GM23248 (cell line): Measurements from ENCODE around the gene CCDC149. TPM values are rescaled to one million over a fixed set of nuclear protein-coding genes. Genes with fewer than 3 reads are reported as not detected.

Experiments used
- DNase-seq: peaks from one replicate; pipeline ENCODE4 v3.0.0-alpha.2; 2015
- H2AFZ ChIP-seq: fragments of 200-600 bp; sonication (generic); 2 replicates; pipeline ENCODE4 v1.6.1; 2016; ENCODE audit warnings: antibody characterized with exemption
- H3F3A ChIP-seq: fragments of 200-600 bp; sonication (generic); 2 replicates; pipeline ENCODE4 v1.6.1; 2016; ENCODE audit warnings: mild to moderate bottlenecking, antibody characterized with exemption, mixed run types; ENCODE audit not compliant: insufficient read depth
- H3K27ac ChIP-seq: fragments of 200-600 bp; sonication (generic); 2 replicates; pipeline ENCODE4 v1.5.1; 2016; ENCODE audit warnings: mild to moderate bottlenecking
- H3K27me3 ChIP-seq: fragments of 200-600 bp; sonication (generic); replicated peaks from 2 replicates; pipeline ENCODE4 v1.6.1; 2016; ENCODE audit warnings: mild to moderate bottlenecking; ENCODE audit not compliant: insufficient read depth
- H3K36me3 ChIP-seq: fragments of 200-600 bp; sonication (generic); 2 replicates; pipeline ENCODE4 v1.6.1; 2016; ENCODE audit warnings: low read depth, mild to moderate bottlenecking
- H3K4me1 ChIP-seq: fragments of 200-600 bp; sonication (generic); 2 replicates; pipeline ENCODE4 v1.6.1; 2016; ENCODE audit warnings: mild to moderate bottlenecking; ENCODE audit not compliant: insufficient read depth
- H3K4me2 ChIP-seq: fragments of 200-600 bp; sonication (generic); one replicate; pipeline ENCODE4 v1.6.1; 2016; ENCODE audit warnings: mild to moderate bottlenecking; ENCODE audit not compliant: unreplicated experiment
- H3K4me3 ChIP-seq: fragments of 200-600 bp; sonication (generic); 2 replicates; pipeline ENCODE4 v1.5.1; 2016; ENCODE audit warnings: mild to moderate bottlenecking
- H3K79me2 ChIP-seq: fragments of 200-600 bp; sonication (generic); 2 replicates; pipeline ENCODE4 v1.6.1; 2016; ENCODE audit warnings: mild to moderate bottlenecking; ENCODE audit not compliant: insufficient read depth
- H3K9ac ChIP-seq: fragments of 200-600 bp; sonication (generic); 2 replicates; pipeline ENCODE4 v1.6.1; 2016; ENCODE audit warnings: mild to moderate bottlenecking
- H3K9me2 ChIP-seq: fragments of 200-600 bp; sonication (generic); 2 replicates; pipeline ENCODE4 v1.6.1; 2016; ENCODE audit warnings: mixed run types, mild to moderate bottlenecking, moderate library complexity; ENCODE audit not compliant: insufficient read depth
- H3K9me3 ChIP-seq: fragments of 200-600 bp; sonication (generic); one replicate; pipeline ENCODE4 v1.6.1; 2017; ENCODE audit warnings: low read depth
- H4K20me1 ChIP-seq: fragments of 200-600 bp; sonication (generic); 2 replicates; pipeline ENCODE4 v1.6.0; 2016; ENCODE audit not compliant: insufficient read depth
- EZH2 ChIP-seq: fragments of 200-600 bp; sonication (generic); IDR thresholded peaks from 2 replicates; pipeline ENCODE4 v1.6.1; 2018; ENCODE audit warnings: antibody characterized with exemption, mild to moderate bottlenecking; ENCODE audit not compliant: insufficient read depth, poor library complexity, severe bottlenecking
- EZH2phosphoT487 ChIP-seq: fragments of 200-600 bp; sonication (generic); IDR thresholded peaks from 2 replicates; pipeline ENCODE4 v1.6.1; 2018; ENCODE audit warnings: antibody characterized with exemption, moderate library complexity, mild to moderate bottlenecking, low read depth; ENCODE audit not compliant: insufficient read depth
- WGBS, 2 experiments: methylation state at CpG; one replicate each; pipeline ENCODE4 v1.1.6; 2015 to 2017; ENCODE audit warnings: low lambda C conversion rate in 2 of 2, low coverage in 1 of 2; ENCODE audit errors: missing lambda C conversion rate in 2 of 2; 5-methylcytosine and 5-hydroxymethylcytosine counted together
- in situ Hi-C: fragments of 300-500 bp; cut with MboI; formaldehyde crosslinking; loops from 2 replicates; pipeline ENCODE4 v1.15.0; 2020
- polyA plus RNA-seq: library from polyadenylated mRNA; unstranded; fragments of >200 nt; fragmentation: Nextera tagmentation; extraction: Ambion mirVana; gene quantifications from 2 replicates; pipeline ENCODE4 v1.2.1, GENCODE V29; 2016
- total RNA-seq: library from RNA; depleted of rRNA; stranded (reverse); fragments of >200 nt; shearing (Covaris generic); gene quantifications from 2 replicates; pipeline ENCODE4 v1.2.3, GENCODE V29; 2014

Gene CCDC149
- total and polyA plus RNA-seq, 2 experiments from 2014 or later: 6.1 to 9.7 TPM

DNA sequence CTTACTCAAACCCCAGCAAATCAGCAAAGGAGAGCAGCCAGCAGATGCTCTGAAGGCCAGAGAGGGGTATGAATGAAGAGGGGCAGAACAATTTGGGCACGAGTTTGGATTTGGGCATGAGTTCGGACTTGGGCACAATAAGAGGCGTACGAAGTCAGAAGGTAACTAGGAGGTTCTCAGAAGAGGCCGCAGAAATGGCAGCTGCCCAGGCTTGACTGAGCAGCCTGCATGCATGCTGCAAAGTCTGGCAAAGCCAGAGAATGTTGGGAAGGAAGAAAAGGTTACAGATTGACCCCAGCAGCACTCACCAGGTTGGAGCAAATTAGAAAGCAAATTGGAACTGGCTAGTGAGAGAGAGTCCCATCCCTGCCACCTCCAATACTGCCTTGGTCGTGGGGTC lies 15.2 kb downstream of the CCDC149 start:
- H4K20me1 ChIP-seq: no peaks in the 10 kb centered on the region
- no peaks in the 10 kb centered on the region for H3K9me2 ChIP-seq
- no peaks in the 10 kb centered on the region for H3K79me2 ChIP-seq
- H3K9me3 ChIP-seq: no peaks in the 10 kb centered on the region
- in situ Hi-C loops: no loop called here
- H2AFZ ChIP-seq: no peak overlapping the region
- H3K4me2 ChIP-seq: no peak overlapping the region
- no peaks in the 10 kb centered on the region for H3K4me1 ChIP-seq
- no peak overlapping the region for H3K27ac ChIP-seq
- no peaks in the 10 kb centered on the region for H3K27me3 ChIP-seq
- H3K9ac ChIP-seq: no peak overlapping the region
- DNase-seq: no peak
- no peaks in the 10 kb centered on the region for H3F3A ChIP-seq
- H3K4me3 ChIP-seq: no peak overlapping the region
- 88 to 92% methylated on average over 6 of the region's 6 CpGs for whole genome bisulfite sequencing, 2 experiments
- no peaks in the 10 kb centered on the region for H3K36me3 ChIP-seq
- TF ChIP-seq EZH2 (no peak), EZH2phosphoT487 (no peak)

DNA sequence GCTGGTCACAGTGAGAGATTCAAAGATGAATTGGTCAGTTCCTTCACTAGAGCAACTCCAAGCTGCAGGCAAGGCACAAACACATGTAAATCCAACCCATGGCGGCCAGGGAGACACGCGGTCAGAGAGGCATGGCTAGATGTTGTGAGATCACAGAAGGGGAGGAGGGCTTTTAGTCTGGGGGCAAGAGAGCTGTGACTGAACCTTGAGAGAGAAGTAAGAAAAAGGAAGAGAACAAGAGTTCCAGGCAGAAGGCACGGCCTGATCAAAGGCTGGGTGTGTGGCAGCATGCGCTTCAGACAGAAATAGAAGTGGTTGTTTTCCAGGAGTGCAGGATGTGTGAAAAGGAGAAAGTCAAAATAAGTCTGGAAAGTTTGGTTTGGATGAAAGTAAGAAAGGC lies 15.9 kb downstream of the CCDC149 start:
- Histone ChIP-seq H3K9me2 (no peaks in the 10 kb centered on the region), H2AFZ (no peak overlapping the region), H3K9ac (no peak overlapping the region), H3K27ac (no peak overlapping the region), H3K4me2 (no peak overlapping the region), H3K9me3 (no peaks in the 10 kb centered on the region), H3K4me1 (no peaks in the 10 kb centered on the region), H4K20me1 (no peaks in the 10 kb centered on the region), H3K36me3 (no peaks in the 10 kb centered on the region), H3F3A (no peaks in the 10 kb centered on the region), H3K79me2 (no peaks in the 10 kb centered on the region), H3K4me3 (no peak overlapping the region), H3K27me3 (no peaks in the 10 kb centered on the region)
- 91 to 92% methylated on average over 5 of the region's 5 CpGs for WGBS, 2 experiments
- in situ Hi-C loops: no loop called here
- no peak for DNase-seq
- TF ChIP-seq EZH2: no peak
- no peak for TF ChIP-seq EZH2phosphoT487

DNA sequence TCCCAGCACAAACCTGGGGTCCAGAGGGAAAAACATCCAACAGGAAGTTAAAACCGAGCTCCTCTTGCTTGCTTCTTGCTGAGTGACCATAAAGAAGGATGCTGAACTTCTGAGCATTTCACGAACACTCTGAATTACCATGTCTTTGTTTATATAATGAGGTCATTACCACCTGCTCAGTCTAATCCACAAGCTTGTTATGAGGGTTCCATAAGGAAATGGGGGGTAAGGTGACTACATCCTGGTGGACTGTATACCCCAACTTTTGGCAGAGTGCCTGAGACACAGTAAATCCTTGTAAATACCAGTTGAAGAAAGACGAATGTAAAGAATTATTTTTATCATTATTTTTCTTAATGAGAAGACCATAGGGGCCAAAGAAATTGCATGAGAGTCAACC lies 16.8 kb downstream of the CCDC149 start:
- TF ChIP-seq EZH2: no peak
- in situ Hi-C loops: no loop called here
- Histone ChIP-seq H3K79me2 (no peaks in the 10 kb centered on the region), H3K4me2 (no peak overlapping the region), H3K9ac (no peak overlapping the region), H3K9me2 (no peaks in the 10 kb centered on the region), H3K9me3 (no peaks in the 10 kb centered on the region), H4K20me1 (no peaks in the 10 kb centered on the region), H2AFZ (no peak overlapping the region), H3K4me1 (no peaks in the 10 kb centered on the region), H3K27me3 (no peaks in the 10 kb centered on the region), H3F3A (no peaks in the 10 kb centered on the region), H3K36me3 (no peaks in the 10 kb centered on the region), H3K27ac (no peak overlapping the region), H3K4me3 (no peak overlapping the region)
- DNase-seq: no peak
- 78 to 89% methylated on average over 3 of the region's 3 CpGs for WGBS, 2 experiments

DNA sequence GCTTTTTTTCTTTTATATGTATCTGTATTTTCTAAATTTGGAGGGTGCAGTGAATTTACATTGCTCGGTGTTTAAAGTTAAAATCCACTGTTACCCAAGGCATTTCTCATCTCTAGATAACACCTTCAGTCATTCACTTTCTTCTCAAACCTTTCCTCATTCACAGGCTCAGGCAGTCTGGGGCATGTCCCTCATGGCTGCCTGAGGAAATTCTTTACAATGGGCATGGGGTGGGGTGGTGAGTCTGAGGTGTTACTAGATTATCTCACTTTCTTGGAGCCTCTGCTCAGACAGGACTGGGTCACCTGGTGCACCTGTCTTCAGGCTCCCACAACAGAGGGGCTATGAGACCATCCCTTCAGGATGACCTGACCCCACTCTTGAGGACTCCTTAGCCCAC lies 17.4 kb downstream of the CCDC149 start:
- TF ChIP-seq EZH2 (no peak), EZH2phosphoT487 (no peak)
- Histone ChIP-seq H3K79me2 (no peaks in the 10 kb centered on the region), H3K36me3 (no peaks in the 10 kb centered on the region), H3K4me1 (no peaks in the 10 kb centered on the region), H3K9me3 (no peaks in the 10 kb centered on the region), H3K27me3 (no peaks in the 10 kb centered on the region), H2AFZ (no peak overlapping the region), H3K9me2 (no peaks in the 10 kb centered on the region), H3K9ac (no peak overlapping the region), H3K27ac (no peak overlapping the region), H3F3A (no peaks in the 10 kb centered on the region), H3K4me2 (no peak overlapping the region), H4K20me1 (no peaks in the 10 kb centered on the region), H3K4me3 (no peak overlapping the region)
- no peak for DNase-seq
- in situ Hi-C loops: no loop called here
- WGBS, 2 experiments: 57 to 59% methylated on average over 1 of the region's 1 CpG

DNA sequence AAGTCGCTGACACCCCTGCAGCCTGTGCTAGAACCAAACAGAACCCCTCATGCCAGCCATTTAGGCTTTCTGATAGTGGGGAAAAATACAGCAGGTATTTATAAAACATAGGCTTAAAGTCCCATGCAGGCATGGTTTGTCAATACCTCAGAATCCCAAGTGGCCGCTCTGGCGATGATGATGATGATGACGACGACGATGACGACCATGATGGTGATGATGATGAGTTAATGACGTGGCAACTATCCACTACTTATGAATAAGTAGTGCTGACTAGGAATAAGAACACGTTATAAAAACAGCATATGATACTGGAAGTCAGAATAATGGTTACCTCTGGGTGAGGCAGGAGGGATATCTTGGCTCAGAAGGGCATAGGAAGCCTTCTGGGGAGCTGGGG lies 18.0 kb downstream of the CCDC149 start:
- DNase-seq: no peak
- no peak overlapping the region for H3K9ac ChIP-seq
- no peaks in the 10 kb centered on the region for H3K36me3 ChIP-seq
- no peaks in the 10 kb centered on the region for H3K27me3 ChIP-seq
- H4K20me1 ChIP-seq: no peaks in the 10 kb centered on the region
- H3K9me3 ChIP-seq: no peaks in the 10 kb centered on the region
- H3K4me2 ChIP-seq: no peak overlapping the region
- H3K79me2 ChIP-seq: no peaks in the 10 kb centered on the region
- H3K27ac ChIP-seq: no peak overlapping the region
- H2AFZ ChIP-seq: no peak overlapping the region
- no peaks in the 10 kb centered on the region for H3K9me2 ChIP-seq
- peaks cover 5% of the 10 kb centered on the region; the same call in 1 of the 2 replicates for H3K4me1 ChIP-seq
- 93 to 94% methylated on average over 9 of the region's 9 CpGs for WGBS, 2 experiments
- no peak overlapping the region for H3K4me3 ChIP-seq
- TF ChIP-seq EZH2phosphoT487 (no peak), EZH2 (no peak)
- in situ Hi-C loops: no loop called here
- no peaks in the 10 kb centered on the region for H3F3A ChIP-seq
